ENCODE measurements around the gene PLXNA2.

GRCh38 chr1:208272311-208272710, 28.1 kb upstream of the PLXNA2 start:
- TF ChIP-seq CTCF (IDR thresholded peaks at IDR 0.05) (no peak), POLR2A (IDR thresholded peaks at IDR 0.05) (no peak), POLR2AphosphoS5 (IDR thresholded peaks at IDR 0.05) (no peak)
